Measurements from ENCODE around the gene CIDEA. TPM values are rescaled to one million over a fixed set of nuclear protein-coding genes. Genes with fewer than 3 reads are reported as not detected.

Gene CIDEA
- total RNA-seq, 1 experiment from 2014 or later, result 0.50 TPM

DNA sequence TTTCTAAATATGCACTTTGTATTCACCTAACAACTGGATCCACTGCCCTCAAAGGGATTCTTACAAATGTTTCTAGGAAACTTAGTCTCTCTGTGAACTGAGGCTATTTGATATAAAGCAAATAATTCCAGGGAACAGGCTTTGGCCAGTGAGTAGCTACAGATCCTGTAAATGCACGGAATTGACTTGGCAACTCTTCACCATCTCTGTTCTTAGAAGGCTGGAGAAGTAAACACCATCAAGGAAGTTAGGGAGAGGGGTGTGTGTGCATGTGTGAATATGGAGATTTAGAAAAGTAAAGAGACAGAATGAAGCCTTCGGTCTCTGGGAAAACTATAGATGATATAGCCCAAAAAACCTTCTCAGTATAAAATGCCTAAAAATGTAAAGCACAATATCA is 10.7 kb downstream of the CIDEA start:
- peaks cover 2% of the 10 kb centered on the region; the same call in 1 of the 2 replicates for H3K4me1 Mint-ChIP-seq
- DNase-seq (ENCODE audit: low spot score) (no peak), ATAC-seq (no peak)
- no peak overlapping the region for H3K4me3 Mint-ChIP-seq
- no peaks in the 10 kb centered on the region for H3K9me3 Mint-ChIP-seq
- H3K27ac Mint-ChIP-seq, result no peak overlapping the region
- CTCF ChIA-PET, result interaction anchor here (0.6 kb wide), 1 partner anchor 123 kb away, joined by 3 read pairs; no protein-coding TSS in a partner anchor
- POLR2A ChIA-PET, result interaction anchor here (0.5 kb wide), 1 partner anchor 11 kb away, joined by 3 read pairs; no protein-coding TSS in a partner anchor
- H3K36me3 Mint-ChIP-seq, result no peaks in the 10 kb centered on the region
- H3K27me3 Mint-ChIP-seq (ENCODE audit: low read depth), result no peaks in the 10 kb centered on the region
- TF ChIP-seq CREB1 (CRISPR knock-in tag; IDR thresholded peaks at IDR 0.05), result no peak
- no peak for TF ChIP-seq RELA (CRISPR knock-in tag; IDR thresholded peaks at IDR 0.05; ENCODE audit: borderline replicate concordance)
- no peak for TF ChIP-seq ZNF396 (CRISPR knock-in tag; IDR thresholded peaks at IDR 0.05; ENCODE audit: borderline replicate concordance)
- TF ChIP-seq, protein P1, sequence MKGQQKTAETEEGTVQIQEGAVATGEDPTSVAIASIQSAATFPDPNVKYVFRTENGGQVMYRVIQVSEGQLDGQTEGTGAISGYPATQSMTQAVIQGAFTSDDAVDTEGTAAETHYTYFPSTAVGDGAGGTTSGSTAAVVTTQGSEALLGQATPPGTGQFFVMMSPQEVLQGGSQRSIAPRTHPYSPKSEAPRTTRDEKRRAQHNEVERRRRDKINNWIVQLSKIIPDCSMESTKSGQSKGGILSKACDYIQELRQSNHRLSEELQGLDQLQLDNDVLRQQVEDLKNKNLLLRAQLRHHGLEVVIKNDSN (CRISPR knock-in tag; IDR thresholded peaks at IDR 0.05), result no peak

DNA sequence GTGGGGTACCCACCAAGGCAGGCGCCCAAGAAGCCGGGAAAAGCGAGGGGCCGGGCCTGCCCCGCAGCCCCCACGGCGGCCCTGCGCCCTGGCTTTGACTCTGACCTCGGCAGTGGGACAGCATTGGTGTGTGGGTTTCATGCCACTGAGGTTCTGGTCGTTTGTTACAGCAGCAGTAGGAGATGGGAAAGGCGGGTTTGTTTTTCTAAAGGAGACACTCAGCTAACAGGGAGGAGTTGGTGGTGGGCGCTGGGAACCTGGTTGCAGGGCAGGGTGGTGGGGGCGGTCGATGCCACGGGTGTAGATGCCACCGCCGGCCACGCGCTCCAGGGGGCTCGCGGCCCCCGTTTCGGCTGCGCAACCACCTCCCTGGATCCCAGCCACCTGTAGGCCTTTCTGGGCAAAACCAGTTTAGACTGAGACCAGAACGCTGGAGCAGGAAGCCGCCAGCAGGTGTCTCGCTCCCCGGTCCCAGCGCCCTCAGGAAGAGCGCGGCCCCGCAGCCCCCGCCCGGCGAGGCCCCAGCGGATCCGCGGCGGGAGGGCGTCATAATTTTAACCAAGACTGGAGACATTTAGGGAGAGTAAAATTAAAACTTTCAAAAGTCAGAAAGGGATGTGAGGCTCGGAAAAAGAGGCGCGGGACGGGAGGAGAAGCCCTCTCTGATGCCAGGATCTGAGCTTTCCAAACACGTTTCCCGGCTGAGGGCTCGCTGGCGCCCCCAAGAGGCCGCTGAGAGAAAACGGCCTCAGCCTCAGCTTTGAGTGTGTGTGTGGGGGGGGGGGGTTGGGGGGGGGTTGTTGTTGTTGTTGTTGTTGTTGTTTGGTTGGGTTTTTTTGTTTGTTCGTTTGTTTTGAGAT is 17.4 kb downstream of the CIDEA start:
- POLR2A ChIA-PET, result interaction anchor here (0.6 to 1.5 kb wide), 4 partner anchors 16 to 139 kb away, joined by 3 to 6 read pairs (median 4); partner anchors contain the start of gene AFG3L2
- ATAC-seq (peak; percentile 93), DNase-seq (ENCODE audit: low spot score) (peak; percentile 77)
- H3K9me3 Mint-ChIP-seq, result no peaks in the 10 kb centered on the region
- no peaks in the 10 kb centered on the region for H3K36me3 Mint-ChIP-seq
- H3K27ac Mint-ChIP-seq, result peak overlapping the region; percentile 36; the same call in 1 of the 2 replicates
- H3K27me3 Mint-ChIP-seq (ENCODE audit: low read depth), result no peaks in the 10 kb centered on the region
- TF ChIP-seq FOXP1 (CRISPR knock-in tag; IDR thresholded peaks at IDR 0.05; ENCODE audit: borderline replicate concordance) (peak; percentile 55; the same call in 1 of the 2 replicates), ZNF121 (CRISPR knock-in tag; IDR thresholded peaks at IDR 0.05) (0 out of 2 replicates have a peak, but pooled peaks have one; percentile 17), IRF2 (CRISPR knock-in tag; IDR thresholded peaks at IDR 0.05; ENCODE audit: borderline replicate concordance, low read depth) (no peak)
- TF ChIP-seq, protein P2, sequence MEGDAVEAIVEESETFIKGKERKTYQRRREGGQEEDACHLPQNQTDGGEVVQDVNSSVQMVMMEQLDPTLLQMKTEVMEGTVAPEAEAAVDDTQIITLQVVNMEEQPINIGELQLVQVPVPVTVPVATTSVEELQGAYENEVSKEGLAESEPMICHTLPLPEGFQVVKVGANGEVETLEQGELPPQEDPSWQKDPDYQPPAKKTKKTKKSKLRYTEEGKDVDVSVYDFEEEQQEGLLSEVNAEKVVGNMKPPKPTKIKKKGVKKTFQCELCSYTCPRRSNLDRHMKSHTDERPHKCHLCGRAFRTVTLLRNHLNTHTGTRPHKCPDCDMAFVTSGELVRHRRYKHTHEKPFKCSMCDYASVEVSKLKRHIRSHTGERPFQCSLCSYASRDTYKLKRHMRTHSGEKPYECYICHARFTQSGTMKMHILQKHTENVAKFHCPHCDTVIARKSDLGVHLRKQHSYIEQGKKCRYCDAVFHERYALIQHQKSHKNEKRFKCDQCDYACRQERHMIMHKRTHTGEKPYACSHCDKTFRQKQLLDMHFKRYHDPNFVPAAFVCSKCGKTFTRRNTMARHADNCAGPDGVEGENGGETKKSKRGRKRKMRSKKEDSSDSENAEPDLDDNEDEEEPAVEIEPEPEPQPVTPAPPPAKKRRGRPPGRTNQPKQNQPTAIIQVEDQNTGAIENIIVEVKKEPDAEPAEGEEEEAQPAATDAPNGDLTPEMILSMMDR (IDR thresholded peaks at IDR 0.05), result peak; percentile 68
- TF ChIP-seq, protein P3, sequence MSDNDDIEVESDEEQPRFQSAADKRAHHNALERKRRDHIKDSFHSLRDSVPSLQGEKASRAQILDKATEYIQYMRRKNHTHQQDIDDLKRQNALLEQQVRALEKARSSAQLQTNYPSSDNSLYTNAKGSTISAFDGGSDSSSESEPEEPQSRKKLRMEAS (CRISPR knock-in tag; IDR thresholded peaks at IDR 0.05), result 0 out of 2 replicates have a peak, but pooled peaks have one; percentile 29
- TF ChIP-seq, protein P4, sequence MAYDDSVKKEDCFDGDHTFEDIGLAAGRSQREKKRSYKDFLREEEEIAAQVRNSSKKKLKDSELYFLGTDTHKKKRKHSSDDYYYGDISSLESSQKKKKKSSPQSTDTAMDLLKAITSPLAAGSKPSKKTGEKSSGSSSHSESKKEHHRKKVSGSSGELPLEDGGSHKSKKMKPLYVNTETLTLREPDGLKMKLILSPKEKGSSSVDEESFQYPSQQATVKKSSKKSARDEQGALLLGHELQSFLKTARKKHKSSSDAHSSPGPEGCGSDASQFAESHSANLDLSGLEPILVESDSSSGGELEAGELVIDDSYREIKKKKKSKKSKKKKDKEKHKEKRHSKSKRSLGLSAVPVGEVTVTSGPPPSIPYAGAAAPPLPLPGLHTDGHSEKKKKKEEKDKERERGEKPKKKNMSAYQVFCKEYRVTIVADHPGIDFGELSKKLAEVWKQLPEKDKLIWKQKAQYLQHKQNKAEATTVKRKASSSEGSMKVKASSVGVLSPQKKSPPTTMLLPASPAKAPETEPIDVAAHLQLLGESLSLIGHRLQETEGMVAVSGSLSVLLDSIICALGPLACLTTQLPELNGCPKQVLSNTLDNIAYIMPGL (CRISPR knock-in tag; IDR thresholded peaks at IDR 0.05), result 0 out of 2 replicates have a peak, but pooled peaks have one; percentile 19
- TF ChIP-seq, protein P5, sequence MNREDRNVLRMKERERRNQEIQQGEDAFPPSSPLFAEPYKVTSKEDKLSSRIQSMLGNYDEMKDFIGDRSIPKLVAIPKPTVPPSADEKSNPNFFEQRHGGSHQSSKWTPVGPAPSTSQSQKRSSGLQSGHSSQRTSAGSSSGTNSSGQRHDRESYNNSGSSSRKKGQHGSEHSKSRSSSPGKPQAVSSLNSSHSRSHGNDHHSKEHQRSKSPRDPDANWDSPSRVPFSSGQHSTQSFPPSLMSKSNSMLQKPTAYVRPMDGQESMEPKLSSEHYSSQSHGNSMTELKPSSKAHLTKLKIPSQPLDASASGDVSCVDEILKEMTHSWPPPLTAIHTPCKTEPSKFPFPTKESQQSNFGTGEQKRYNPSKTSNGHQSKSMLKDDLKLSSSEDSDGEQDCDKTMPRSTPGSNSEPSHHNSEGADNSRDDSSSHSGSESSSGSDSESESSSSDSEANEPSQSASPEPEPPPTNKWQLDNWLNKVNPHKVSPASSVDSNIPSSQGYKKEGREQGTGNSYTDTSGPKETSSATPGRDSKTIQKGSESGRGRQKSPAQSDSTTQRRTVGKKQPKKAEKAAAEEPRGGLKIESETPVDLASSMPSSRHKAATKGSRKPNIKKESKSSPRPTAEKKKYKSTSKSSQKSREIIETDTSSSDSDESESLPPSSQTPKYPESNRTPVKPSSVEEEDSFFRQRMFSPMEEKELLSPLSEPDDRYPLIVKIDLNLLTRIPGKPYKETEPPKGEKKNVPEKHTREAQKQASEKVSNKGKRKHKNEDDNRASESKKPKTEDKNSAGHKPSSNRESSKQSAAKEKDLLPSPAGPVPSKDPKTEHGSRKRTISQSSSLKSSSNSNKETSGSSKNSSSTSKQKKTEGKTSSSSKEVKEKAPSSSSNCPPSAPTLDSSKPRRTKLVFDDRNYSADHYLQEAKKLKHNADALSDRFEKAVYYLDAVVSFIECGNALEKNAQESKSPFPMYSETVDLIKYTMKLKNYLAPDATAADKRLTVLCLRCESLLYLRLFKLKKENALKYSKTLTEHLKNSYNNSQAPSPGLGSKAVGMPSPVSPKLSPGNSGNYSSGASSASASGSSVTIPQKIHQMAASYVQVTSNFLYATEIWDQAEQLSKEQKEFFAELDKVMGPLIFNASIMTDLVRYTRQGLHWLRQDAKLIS (CRISPR knock-in tag; IDR thresholded peaks at IDR 0.05; ENCODE audit: borderline replicate concordance), result no peak
- CTCF ChIA-PET, result interaction anchor here (0.6 to 2.8 kb wide), 49 partner anchors 8 to 1612 kb away, joined by 3 to 81 read pairs (median 5); partner anchors contain the start of genes AFG3L2, CIDEA and TUBB6
- H3K4me3 Mint-ChIP-seq, result peak overlapping the region; percentile 65
- H3K4me1 Mint-ChIP-seq, result peaks cover 5% of the 10 kb centered on the region; the same call in 1 of the 2 replicates
